CD14-positive monocyte (primary cell): ENCODE data around the gene NANOS3. TPM values are rescaled to one million over a fixed set of nuclear protein-coding genes. Genes with fewer than 3 reads are reported as not detected.

ENCODE experiments used
- DNase-seq, 3 donors: peaks; one replicate each; pipeline ENCODE4 v3.0.0-alpha.2; 2011 to 2022
- H2AFZ ChIP-seq: 2 replicates; pipeline ENCODE4 v1.6.0; 2012; ENCODE audit warnings: mild to moderate bottlenecking, low read depth, low read length, inconsistent platforms; ENCODE audit not compliant: insufficient read depth, poor library complexity, severe bottlenecking
- H3K27ac ChIP-seq, 2 donors: 1 replicate in 1 of 2; 2 replicates in 1 of 2; pipeline ENCODE4 v1.5.1; 2012 to 2013; ENCODE audit warnings: low read length in 2 of 2, control low read depth in 1 of 2, inconsistent platforms in 1 of 2, low read depth in 1 of 2, mild to moderate bottlenecking in 1 of 2
- H3K27me3 ChIP-seq, 2 donors: one replicate each; pipeline versions ENCODE4 v1.6.0 to v1.6.1; 2011 to 2013; ENCODE audit warnings: low read length in 2 of 2; ENCODE audit not compliant: control insufficient read depth in 2 of 2, insufficient read depth in 2 of 2
- H3K36me3 ChIP-seq, 2 donors: replicated peaks in 1 of 2; 1 replicate in 1 of 2; 2 replicates in 1 of 2; pipeline versions ENCODE4 v1.5.1 to v1.6.1; 2012 to 2013; ENCODE audit warnings: low read length in 2 of 2, control low read depth in 1 of 2, inconsistent platforms in 1 of 2, mild to moderate bottlenecking in 1 of 2; ENCODE audit not compliant: insufficient read depth in 2 of 2, control insufficient read depth in 1 of 2
- H3K4me1 ChIP-seq, 2 donors: 1 replicate in 1 of 2; 2 replicates in 1 of 2; pipeline versions ENCODE4 v1.5.1 to v1.6.1; 2012 to 2013; ENCODE audit warnings: low read length in 2 of 2, control low read depth in 1 of 2, inconsistent platforms in 1 of 2, mild to moderate bottlenecking in 1 of 2, moderate library complexity in 1 of 2; ENCODE audit not compliant: insufficient read depth in 2 of 2, control insufficient read depth in 1 of 2
- H3K4me2 ChIP-seq: replicated peaks from 2 replicates; pipeline ENCODE3; 2012; ENCODE audit warnings: low read length, moderate library complexity, mild to moderate bottlenecking; ENCODE audit not compliant: poor library complexity, severe bottlenecking; ENCODE audit errors: extremely low read depth
- H3K4me3 ChIP-seq, 3 experiments: fragments of 200-600 bp in 1 of 3; sonication (generic) in 1 of 3; replicated peaks in 1 of 3; 1 replicate in 2 of 3; 2 replicates in 1 of 3; pipeline ENCODE4 v1.5.1; 2011 to 2013; ENCODE audit warnings: low read length in 3 of 3, mild to moderate bottlenecking in 3 of 3, control low read depth in 2 of 3, low read depth in 2 of 3, inconsistent platforms in 1 of 3, moderate library complexity in 1 of 3
- H3K79me2 ChIP-seq: 2 replicates; pipeline ENCODE4 v1.6.0; 2012; ENCODE audit warnings: mild to moderate bottlenecking, control low read depth, inconsistent platforms, low read length, moderate library complexity; ENCODE audit not compliant: insufficient read depth
- H3K9ac ChIP-seq: 2 replicates; pipeline ENCODE4 v1.6.0; 2017; ENCODE audit warnings: low read length, mild to moderate bottlenecking; ENCODE audit not compliant: insufficient read depth, poor library complexity, severe bottlenecking
- H3K9me3 ChIP-seq, 2 donors: replicated peaks in 1 of 2; 1 replicate in 1 of 2; 2 replicates in 1 of 2; pipeline versions ENCODE4 v1.5.1 to v1.6.1; 2012 to 2013; ENCODE audit warnings: low read length in 2 of 2, control low read depth in 1 of 2; ENCODE audit not compliant: control insufficient read depth in 1 of 2, insufficient read depth in 1 of 2
- H4K20me1 ChIP-seq: 2 replicates; pipeline ENCODE4 v1.6.0; 2012; ENCODE audit warnings: mild to moderate bottlenecking, low read length, control low read depth, moderate library complexity; ENCODE audit not compliant: insufficient read depth
- H3K27ac Mint-ChIP-seq, 7 donors: one replicate each; pipeline ENCODE4 v1.8.0; 2020; ENCODE audit warnings: mild to moderate bottlenecking in 7 of 7, mixed read lengths in 7 of 7, moderate library complexity in 6 of 7, inconsistent platforms in 2 of 7
- H3K27me3 Mint-ChIP-seq, 3 donors: one replicate each; pipeline ENCODE4 v1.8.0; 2021 to 2022; ENCODE audit warnings: low read depth in 3 of 3, mild to moderate bottlenecking in 3 of 3, mixed read lengths in 3 of 3, moderate library complexity in 3 of 3, inconsistent platforms in 1 of 3
- H3K36me3 Mint-ChIP-seq, 2 donors: one replicate each; pipeline ENCODE4 v1.8.0; 2020; ENCODE audit warnings: mixed read lengths in 2 of 2, inconsistent platforms in 1 of 2, mild to moderate bottlenecking in 1 of 2
- H3K4me1 Mint-ChIP-seq: one replicate; pipeline ENCODE4 v1.8.0; 2020; ENCODE audit warnings: mild to moderate bottlenecking, mixed read lengths
- H3K4me3 Mint-ChIP-seq, 2 donors: one replicate each; pipeline ENCODE4 v1.8.0; 2020; ENCODE audit warnings: mild to moderate bottlenecking in 2 of 2, mixed read lengths in 2 of 2, moderate library complexity in 1 of 2
- H3K9me3 Mint-ChIP-seq, 7 donors: one replicate each; pipeline ENCODE4 v1.8.0; 2020 to 2022; ENCODE audit warnings: mixed read lengths in 7 of 7, mild to moderate bottlenecking in 6 of 7, moderate library complexity in 6 of 7, inconsistent platforms in 2 of 7
- CTCF ChIP-seq: fragments of 200-600 bp; IDR thresholded peaks from one replicate; pipeline ENCODE4 v1.8.0; 2022; ENCODE audit warnings: antibody characterized with exemption, mild to moderate bottlenecking
- WGBS: methylation state at CpG from one replicate; pipeline ENCODE4 v1.1.5; 2013; ENCODE audit warnings: missing lambda C conversion rate; ENCODE audit not compliant: insufficient coverage; 5-methylcytosine and 5-hydroxymethylcytosine counted together
- intact Hi-C, 2 donors: fragments of 100-400 bp; cut with micrococcal nuclease; formaldehyde crosslinking; loops; one replicate each; pipeline versions ENCODE4 v1.15.0 to v1.15.1; 2023
- polyA plus RNA-seq, 3 donors: library from polyadenylated mRNA; depleted of rRNA in 1 of 3; unstranded in 2 of 3; stranded (reverse) in 1 of 3; fragments of 300-500 nt in 2 of 3; fragments of >200 nt in 1 of 3; fragmentation: Illumina TruSeq in 2 of 3; gene quantifications; 1 replicate in 2 of 3; 2 replicates in 1 of 3; pipeline ENCODE4 v1.2.3, GENCODE V29; 2012 to 2021

Gene NANOS3
- polyA plus RNA-seq, 3 donors = not detected

GRCh38 chr19:13906521-13906904, 29.6 kb downstream of the NANOS3 start:
- peak overlapping the region; percentile 82 for H3K9ac ChIP-seq
- WGBS = under 1% methylated on average over 11 of the region's 13 CpGs
- H3K27me3 ChIP-seq = no peaks in the 10 kb centered on the region
- no peak for DNase-seq
- peaks cover 2 to 6% of the 10 kb centered on the region in 2 donors for H3K36me3 ChIP-seq
- H3K27ac ChIP-seq = peak overlapping the region in 1 of 2 donors; percentile 78
- H3K79me2 ChIP-seq = peaks cover 9% of the 10 kb centered on the region
- no peaks in the 10 kb centered on the region for H4K20me1 ChIP-seq
- Mint-ChIP-seq H3K4me1 (peaks cover 25% of the 10 kb centered on the region), H3K27ac (peak overlapping the region in 3 of 7 donors; percentile 21 to 68 (median 61)), H3K36me3 (peaks cover 10 to 25% of the 10 kb centered on the region in 2 donors), H3K9me3 (no peaks in the 10 kb centered on the region), H3K27me3 (peaks cover 0 to 2% (median 1%) of the 10 kb centered on the region in 3 donors), H3K4me3 (peak overlapping the region; percentile 79 to 82)
- H3K4me3 ChIP-seq = peak overlapping the region; percentile 63 to 86 (median 86)
- H2AFZ ChIP-seq = peak overlapping the region; percentile 94
- no peak for TF ChIP-seq CTCF
- intact Hi-C loops = no loop called here
- peak overlapping the region; percentile 96 for H3K4me2 ChIP-seq
- peaks cover 21 to 31% of the 10 kb centered on the region in 2 donors for H3K4me1 ChIP-seq
- H3K9me3 ChIP-seq = no peaks in the 10 kb centered on the region

GRCh38 chr19:13906910-13907309, 30.0 kb downstream of the NANOS3 start:
- DNase-seq = no peak
- peaks cover 2 to 6% of the 10 kb centered on the region in 2 donors for H3K36me3 ChIP-seq
- no peaks in the 10 kb centered on the region for H3K9me3 Mint-ChIP-seq
- TF ChIP-seq CTCF = no peak
- no peaks in the 10 kb centered on the region for H4K20me1 ChIP-seq
- peak overlapping the region; percentile 96 for H3K4me2 ChIP-seq
- H3K79me2 ChIP-seq = peaks cover 9% of the 10 kb centered on the region
- H3K4me1 Mint-ChIP-seq = peaks cover 25% of the 10 kb centered on the region
- H3K27me3 Mint-ChIP-seq = peaks cover 0 to 2% (median 1%) of the 10 kb centered on the region in 3 donors
- peaks cover 21 to 31% of the 10 kb centered on the region in 2 donors for H3K4me1 ChIP-seq
- peak overlapping the region; percentile 63 to 86 (median 86) for H3K4me3 ChIP-seq
- intact Hi-C loops = no loop called here
- WGBS = 100% methylated on average over 2 of the region's 5 CpGs
- H3K4me3 Mint-ChIP-seq = peak overlapping the region; percentile 79 to 82
- no peak overlapping the region for H3K27ac ChIP-seq
- peak overlapping the region; percentile 94 for H2AFZ ChIP-seq
- no peaks in the 10 kb centered on the region for H3K27me3 ChIP-seq
- H3K27ac Mint-ChIP-seq = peak overlapping the region in 3 of 7 donors; percentile 21 to 68 (median 61)
- H3K9ac ChIP-seq = peak overlapping the region; percentile 82
- H3K9me3 ChIP-seq = no peaks in the 10 kb centered on the region
- H3K36me3 Mint-ChIP-seq = peaks cover 11 to 28% of the 10 kb centered on the region in 2 donors
